Endodermal cell (in vitro differentiated cells): ENCODE data around the gene PRSS33. TPM values are rescaled to one million over a fixed set of nuclear protein-coding genes. Genes with fewer than 3 reads are reported as not detected.
A peak's percentile ranks its signal among the peaks of the same experiment; 100 is the strongest.

Source experiments
- DNase-seq: peaks from one replicate; pipeline ENCODE4 v3.0.0-alpha.2; 2017
- H3K27ac ChIP-seq: 2 replicates; pipeline ENCODE4 v1.5.1; 2013; ENCODE audit warnings: mild to moderate bottlenecking, low read depth, low read length, moderate library complexity
- H3K27me3 ChIP-seq: 2 replicates; pipeline ENCODE4 v1.6.1; 2013; ENCODE audit warnings: mild to moderate bottlenecking, low read length, moderate library complexity; ENCODE audit not compliant: insufficient read depth, control insufficient read depth, poor library complexity, severe bottlenecking
- H3K36me3 ChIP-seq: 2 replicates; pipeline ENCODE4 v1.7.0; 2013; ENCODE audit warnings: mild to moderate bottlenecking, low read length, moderate library complexity; ENCODE audit not compliant: control insufficient read depth, insufficient read depth
- H3K4me1 ChIP-seq: one replicate; pipeline ENCODE4 v1.7.0; 2013; ENCODE audit warnings: low read length; ENCODE audit not compliant: control insufficient read depth, insufficient read depth
- H3K4me3 ChIP-seq: 2 replicates; pipeline ENCODE4 v1.5.1; 2013; ENCODE audit warnings: mild to moderate bottlenecking, low read length, moderate library complexity
- H3K9ac ChIP-seq: 2 replicates; pipeline ENCODE4 v1.6.1; 2013; ENCODE audit warnings: mild to moderate bottlenecking, low read length, moderate library complexity; ENCODE audit not compliant: poor library complexity, severe bottlenecking; ENCODE audit errors: extremely low read depth
- H3K9me3 ChIP-seq: 2 replicates; pipeline ENCODE4 v1.6.1; 2013; ENCODE audit warnings: mild to moderate bottlenecking, low read length, moderate library complexity; ENCODE audit not compliant: control insufficient read depth
- H3K27ac Mint-ChIP-seq: 2 replicates; pipeline ENCODE4 v1.8.0; 2020; ENCODE audit warnings: mixed read lengths
- H3K27me3 Mint-ChIP-seq: 2 replicates; pipeline ENCODE4 v1.8.0; 2021; ENCODE audit warnings: mild to moderate bottlenecking, mixed read lengths; ENCODE audit not compliant: insufficient read depth
- H3K36me3 Mint-ChIP-seq: 2 replicates; pipeline ENCODE4 v1.8.0; 2020; ENCODE audit warnings: low read depth, mixed read lengths
- H3K4me1 Mint-ChIP-seq: 2 replicates; pipeline ENCODE4 v1.8.0; 2020; ENCODE audit warnings: mixed read lengths
- H3K4me3 Mint-ChIP-seq: 2 replicates; pipeline ENCODE4 v1.8.0; 2020; ENCODE audit warnings: mild to moderate bottlenecking, moderate library complexity, mixed read lengths
- H3K9me3 Mint-ChIP-seq: 2 replicates; pipeline ENCODE4 v1.8.0; 2020; ENCODE audit warnings: mild to moderate bottlenecking, mixed read lengths
- CTCF ChIP-seq: fragments of 200-600 bp; sonication (generic); conservative IDR thresholded peaks from 2 replicates; pipeline ENCODE4 v1.5.0; 2021; ENCODE audit warnings: antibody characterized with exemption, mild to moderate bottlenecking
- WGBS, 2 experiments: methylation state at CpG; one replicate each; pipeline versions ENCODE4 v1.1.5 to v1.1.7; 2013; ENCODE audit warnings: missing lambda C conversion rate in 2 of 2, mixed read lengths in 1 of 2; ENCODE audit not compliant: insufficient coverage in 1 of 2, insufficient read length in 1 of 2; 5-methylcytosine and 5-hydroxymethylcytosine counted together
- total RNA-seq, 2 donors: library from RNA; stranded (reverse); fragmentation: NEBNext Ultra II Directional in 1 of 2; extraction: Animal tissue kit (Norgen Biotek cat#: 25700) in 1 of 2; gene quantifications; 2 replicates in 1 of 2; 3 replicates in 1 of 2; pipeline ENCODE4 v1.2.1, GENCODE V29; 2021

PRSS33 gene
- total RNA-seq, 2 donors from 2014 or later: 0.35 TPM; not detected in 1

- peaks cover 3% of the 10 kb centered on the region for H3K4me1 ChIP-seq
- Mint-ChIP-seq H3K27ac (peak overlapping the region; percentile 48), H3K27me3 (no peaks in the 10 kb centered on the region), H3K4me3 (no peak overlapping the region), H3K4me1 (no peaks in the 10 kb centered on the region), H3K9me3 (peaks cover 7% of the 10 kb centered on the region), H3K36me3 (peaks cover 90% of the 10 kb centered on the region)
- H3K9ac ChIP-seq: no peak overlapping the region
- TF ChIP-seq CTCF: no peak
- no peak for DNase-seq
- peaks cover 16% of the 10 kb centered on the region for H3K9me3 ChIP-seq
- H3K27ac ChIP-seq: peak overlapping the region; percentile 32
- H3K36me3 ChIP-seq: peaks cover 96% of the 10 kb centered on the region
- no peak overlapping the region for H3K4me3 ChIP-seq
- H3K27me3 ChIP-seq: no peaks in the 10 kb centered on the region
- WGBS, 2 experiments: 95% methylated on average over 17 of the region's 17 CpGs
These were observed 18.8 kb downstream of the PRSS33 start for GRCh38 chr16:2768403-2769089.

- no peak for TF ChIP-seq CTCF
- Mint-ChIP-seq H3K4me3 (no peak overlapping the region), H3K27ac (no peak overlapping the region), H3K4me1 (no peaks in the 10 kb centered on the region), H3K9me3 (peaks cover 7% of the 10 kb centered on the region), H3K36me3 (peaks cover 90% of the 10 kb centered on the region), H3K27me3 (no peaks in the 10 kb centered on the region)
- Histone ChIP-seq H3K27ac (no peak overlapping the region), H3K36me3 (peaks cover 97% of the 10 kb centered on the region), H3K9ac (no peak overlapping the region), H3K27me3 (no peaks in the 10 kb centered on the region), H3K4me3 (no peak overlapping the region), H3K4me1 (peaks cover 3% of the 10 kb centered on the region), H3K9me3 (peaks cover 22% of the 10 kb centered on the region)
- 97 to 100% methylated on average over 3 to 14 of the region's 14 CpGs for WGBS, 2 experiments
- DNase-seq: no peak
These were observed 19.5 kb downstream of the PRSS33 start for GRCh38 chr16:2767891-2768290.

GRCh38 chr16:2767140-2767731 is 20.1 kb downstream of the PRSS33 start:
- H3K4me3 Mint-ChIP-seq: no peak overlapping the region
- Histone ChIP-seq H3K9me3 (peaks cover 29% of the 10 kb centered on the region), H3K27me3 (no peaks in the 10 kb centered on the region), H3K9ac (no peak overlapping the region), H3K4me1 (peaks cover 3% of the 10 kb centered on the region), H3K27ac (no peak overlapping the region), H3K36me3 (peaks cover 100% of the 10 kb centered on the region), H3K4me3 (no peak overlapping the region)
- TF ChIP-seq CTCF: no peak
- WGBS, 2 experiments: 95 to 96% methylated on average over 14 to 19 of the region's 19 CpGs
- H3K27me3 Mint-ChIP-seq: no peaks in the 10 kb centered on the region
- no peak overlapping the region for H3K27ac Mint-ChIP-seq
- peaks cover 92% of the 10 kb centered on the region for H3K36me3 Mint-ChIP-seq
- DNase-seq: no peak
- peaks cover 14% of the 10 kb centered on the region for H3K9me3 Mint-ChIP-seq
- no peaks in the 10 kb centered on the region for H3K4me1 Mint-ChIP-seq
